Middle frontal gyrus (tissue), 1 donor: ENCODE results near the gene COL8A2.
A peak's percentile ranks its signal among the peaks of the same experiment; 100 is the strongest.

Experiments
- DNase-seq: peaks from one replicate; pipeline ENCODE4 v3.0.0-alpha.2; 2015; ENCODE audit warnings: low spot score; ENCODE audit errors: extremely low spot score

Gene COL8A2

DNA sequence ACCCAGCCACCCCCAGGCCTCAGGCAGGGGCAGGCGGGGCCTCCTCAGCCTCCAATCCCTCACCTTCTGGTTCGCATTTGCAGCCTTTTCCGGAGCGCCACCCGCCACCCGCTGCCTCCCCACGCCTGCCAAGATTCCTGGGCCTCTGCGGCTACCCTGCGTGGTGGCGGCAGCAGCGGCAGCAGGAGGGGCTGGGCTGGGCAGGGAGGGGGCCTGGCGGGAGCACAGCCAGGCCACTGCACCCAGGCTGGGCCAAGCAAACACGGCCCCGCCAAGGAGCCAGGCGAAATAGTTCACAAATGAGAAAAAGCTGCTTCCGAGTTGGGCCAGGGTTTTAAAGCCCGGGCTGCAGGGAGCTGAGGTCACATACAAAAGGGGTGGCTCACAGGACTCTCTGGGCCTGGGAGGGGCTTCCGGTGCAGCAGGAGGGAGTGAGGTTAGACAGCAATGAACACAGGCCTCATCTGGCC, 9.8 kb downstream of the COL8A2 start:
- no peak for DNase-seq

DNA sequence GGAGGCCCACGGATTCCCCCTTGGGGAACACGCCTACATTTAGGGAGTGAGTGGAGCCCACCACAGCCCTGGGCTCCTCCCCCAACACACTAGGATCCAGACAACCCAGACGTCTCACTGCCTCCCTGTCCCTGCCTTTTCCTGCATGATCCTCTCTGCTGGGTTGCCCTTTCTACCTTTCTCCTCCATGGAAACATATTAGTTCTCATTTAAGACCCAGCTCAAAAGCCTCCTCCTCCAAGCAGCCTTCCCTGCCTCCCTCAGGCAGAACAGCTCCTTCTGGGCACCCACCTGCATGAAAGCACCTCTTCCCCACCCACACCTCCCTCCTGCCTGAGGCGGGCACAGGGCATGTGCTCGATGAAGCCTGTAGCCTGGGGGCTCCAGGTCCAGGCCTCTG, 10.7 kb downstream of the COL8A2 start:
- no peak for DNase-seq

DNA sequence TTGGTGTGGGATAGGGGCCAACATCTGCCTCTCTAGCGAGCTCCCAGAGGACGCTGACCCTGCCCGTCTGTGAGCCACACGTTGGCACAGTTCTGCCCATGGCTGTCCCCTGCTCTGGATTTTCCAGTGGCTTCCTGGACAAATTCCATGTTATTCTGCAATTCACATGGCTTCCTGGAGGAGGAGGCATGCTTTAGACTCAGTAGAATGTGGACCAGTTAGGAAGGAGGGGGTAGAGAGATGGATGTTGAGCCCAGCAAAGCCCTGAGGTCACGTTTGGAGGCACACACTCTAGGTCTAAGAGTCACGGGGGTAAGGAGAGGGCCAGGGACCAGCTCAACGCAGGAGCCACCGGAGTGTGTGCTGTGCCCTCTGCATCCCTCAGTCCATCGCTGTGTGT, 12.2 kb downstream of the COL8A2 start:
- no peak for DNase-seq

DNA sequence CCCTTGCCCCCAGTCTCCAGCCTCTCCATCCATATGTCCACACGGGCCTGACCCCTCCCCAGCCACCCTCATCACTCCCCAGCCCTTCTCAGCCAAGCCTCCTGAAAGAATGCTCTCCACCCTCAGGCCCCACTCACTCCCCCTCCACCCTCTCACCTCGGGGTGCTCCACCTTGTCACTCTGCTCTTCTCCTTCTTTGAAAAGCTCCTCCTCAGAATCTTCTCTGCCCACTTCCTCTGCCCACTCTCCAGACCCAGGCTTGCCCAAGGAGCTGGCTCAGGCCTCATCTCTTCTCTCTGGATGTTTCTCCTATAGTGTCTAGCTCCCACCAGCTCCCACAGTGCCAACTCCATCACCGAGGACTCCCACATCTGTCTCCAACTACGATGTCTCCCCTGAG, 13.9 kb downstream of the COL8A2 start:
- no peak for DNase-seq

DNA sequence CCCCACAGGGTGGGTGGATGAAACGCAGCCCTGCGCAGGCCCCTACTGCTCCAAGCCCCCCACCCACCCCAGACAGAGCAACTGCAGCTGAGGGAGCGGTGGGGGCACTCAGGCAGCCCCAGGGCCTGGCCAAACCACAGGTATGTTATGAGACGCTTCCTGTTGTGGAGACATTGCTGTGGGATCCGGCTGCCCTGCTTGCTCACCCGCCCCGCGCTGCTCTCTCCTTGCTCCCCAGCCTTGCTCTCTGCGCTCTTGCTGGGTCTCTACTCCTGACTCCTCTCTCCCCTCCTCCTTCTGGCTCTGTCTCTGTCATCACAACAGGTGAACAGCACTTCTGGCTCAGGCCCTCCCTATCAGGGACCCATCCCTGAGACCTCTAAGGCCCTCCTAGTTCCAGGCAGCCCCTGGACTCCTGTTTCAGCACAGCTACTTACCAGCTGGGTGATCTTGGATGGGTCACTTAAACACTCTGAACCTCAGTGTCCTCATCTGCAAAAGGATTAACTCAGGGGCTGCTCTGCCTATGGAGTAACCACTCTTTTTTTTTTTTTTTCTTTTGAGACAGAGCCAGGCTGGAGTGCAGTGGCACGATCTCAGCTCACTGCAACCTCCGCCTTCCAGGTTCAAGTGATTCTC, 15.9 kb downstream of the COL8A2 start:
- no peak for DNase-seq

DNA sequence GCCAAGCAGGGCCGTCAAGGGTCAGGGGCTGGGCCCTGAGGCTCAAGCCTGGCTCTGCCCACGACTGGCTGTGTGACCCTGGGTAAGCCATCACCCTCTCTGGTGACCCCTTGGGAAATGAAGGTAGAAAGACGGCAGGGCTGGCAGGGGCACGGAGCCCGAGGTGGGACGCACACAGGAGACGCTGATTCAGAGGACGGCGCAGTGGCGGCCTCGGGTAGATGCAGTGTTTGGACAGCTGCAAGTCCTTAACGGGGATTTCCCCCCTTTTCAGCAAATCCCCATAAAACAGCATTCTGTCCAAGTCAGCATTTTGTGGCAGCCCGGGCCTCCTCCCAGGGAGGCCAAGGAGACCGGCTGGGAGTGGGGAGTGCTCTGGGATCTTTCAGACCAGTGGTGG, 16.7 kb downstream of the COL8A2 start:
- DNase-seq = no peak

DNA sequence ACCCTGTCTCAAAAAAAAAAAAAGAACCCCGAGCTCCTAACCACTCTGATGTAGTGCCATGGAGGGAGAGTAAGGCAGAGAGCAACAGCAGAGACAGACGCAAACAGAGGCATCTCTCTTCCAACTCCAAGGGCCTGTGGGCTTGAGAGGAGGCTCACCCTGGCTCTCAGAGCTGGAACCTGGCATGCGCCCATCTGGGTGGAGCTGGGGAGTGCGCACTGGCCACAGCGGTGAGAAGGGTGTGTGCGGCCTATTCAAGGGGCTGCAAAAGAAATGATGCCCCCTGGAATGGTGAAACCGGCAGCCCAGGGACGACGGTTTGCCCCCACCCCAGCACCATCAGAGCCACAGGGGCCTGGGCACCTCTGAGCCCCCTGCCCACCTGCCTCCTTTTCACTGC, 17.6 kb downstream of the COL8A2 start:
- no peak for DNase-seq

DNA sequence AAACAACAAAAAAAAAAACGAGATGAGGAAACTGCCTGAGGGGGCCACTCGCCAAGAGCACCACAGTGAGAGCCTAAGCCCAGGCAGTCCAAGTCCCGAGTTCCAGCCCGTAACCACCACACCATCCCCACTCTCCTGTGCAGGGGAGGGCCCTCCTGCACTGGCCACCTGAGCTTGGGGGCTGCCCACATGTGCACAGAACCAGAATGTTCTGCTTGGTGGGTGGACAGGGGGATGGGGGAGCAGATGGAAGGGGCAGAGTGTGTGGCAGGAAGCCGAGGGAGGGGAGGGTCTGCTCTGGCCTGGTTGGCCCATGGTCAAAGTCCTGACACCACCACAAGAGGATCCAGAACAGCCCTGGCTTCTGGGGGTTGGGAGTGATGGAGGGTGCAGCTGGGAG, 18.8 kb downstream of the COL8A2 start:
- DNase-seq = no peak

DNA sequence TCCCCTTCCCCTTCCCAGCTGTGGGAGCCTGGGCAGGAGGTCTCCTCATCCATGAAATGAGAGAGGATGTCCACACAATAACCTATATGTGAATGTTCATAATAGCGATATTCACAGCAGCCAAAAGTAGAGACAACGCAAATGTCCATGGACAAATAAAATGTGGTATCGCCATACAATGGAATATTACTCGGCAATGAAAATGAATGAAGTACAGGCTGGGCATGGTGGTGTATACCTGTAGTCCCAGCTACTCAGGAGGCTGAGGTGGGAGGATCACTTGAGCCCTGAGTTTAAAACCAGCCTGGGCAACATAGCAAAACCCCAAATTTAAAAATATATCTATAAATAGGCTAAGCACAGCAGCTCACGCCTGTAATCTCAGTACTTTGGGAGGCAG, 23.5 kb downstream of the COL8A2 start:
- no peak for DNase-seq

DNA sequence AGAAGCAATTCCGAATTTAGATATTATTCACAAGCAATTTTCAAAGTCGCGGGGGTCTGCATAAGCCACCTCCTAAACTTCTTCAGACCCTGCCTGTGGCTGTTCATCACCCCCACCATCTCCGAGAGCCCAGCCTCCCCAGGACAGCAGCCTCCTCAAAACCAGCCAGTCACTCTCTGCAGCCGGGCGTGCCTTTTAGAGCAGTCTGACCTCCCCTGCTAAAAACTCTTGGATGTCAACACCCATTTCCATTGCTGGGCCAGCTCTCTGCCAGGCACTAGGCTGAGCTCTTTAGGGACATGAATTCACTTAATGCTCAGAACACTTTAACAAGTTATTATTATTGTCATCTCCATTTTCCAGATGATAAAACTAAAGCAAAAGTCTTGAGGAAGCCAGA, 24.6 kb downstream of the COL8A2 start:
- no peak for DNase-seq

DNA sequence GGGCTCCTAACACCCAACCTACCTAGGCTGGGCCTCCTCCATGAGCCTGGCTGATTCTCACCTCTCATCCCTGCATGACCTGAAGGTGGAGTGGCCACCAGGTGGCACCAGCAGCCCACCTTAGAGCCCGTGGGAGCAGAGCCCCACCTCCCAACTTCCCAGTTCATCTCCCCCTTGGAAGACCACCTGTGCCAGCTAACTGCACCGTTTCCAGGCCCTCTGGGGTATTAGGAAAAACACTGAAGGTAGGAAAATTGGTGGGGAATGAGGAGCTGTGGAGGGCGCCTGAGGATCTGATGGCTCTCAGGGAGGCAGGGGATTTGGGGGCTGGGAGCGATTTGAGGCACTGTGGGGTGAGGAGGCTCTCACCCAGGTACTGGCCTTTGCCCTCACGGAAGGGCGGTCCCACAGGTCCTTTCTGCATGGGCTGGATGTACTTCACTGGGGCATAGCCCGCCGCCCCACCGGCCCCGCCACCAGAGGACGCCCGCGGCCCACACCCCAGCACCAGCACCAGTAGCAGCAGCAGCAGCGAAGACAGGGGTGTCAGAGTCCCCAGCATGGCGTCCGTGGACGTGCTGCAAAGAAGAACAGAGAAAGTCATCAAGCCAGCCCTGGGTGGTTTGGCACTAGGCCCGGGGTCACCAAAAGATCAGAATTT, 25.2 kb downstream of the COL8A2 start:
- peak; percentile 7 for DNase-seq

DNA sequence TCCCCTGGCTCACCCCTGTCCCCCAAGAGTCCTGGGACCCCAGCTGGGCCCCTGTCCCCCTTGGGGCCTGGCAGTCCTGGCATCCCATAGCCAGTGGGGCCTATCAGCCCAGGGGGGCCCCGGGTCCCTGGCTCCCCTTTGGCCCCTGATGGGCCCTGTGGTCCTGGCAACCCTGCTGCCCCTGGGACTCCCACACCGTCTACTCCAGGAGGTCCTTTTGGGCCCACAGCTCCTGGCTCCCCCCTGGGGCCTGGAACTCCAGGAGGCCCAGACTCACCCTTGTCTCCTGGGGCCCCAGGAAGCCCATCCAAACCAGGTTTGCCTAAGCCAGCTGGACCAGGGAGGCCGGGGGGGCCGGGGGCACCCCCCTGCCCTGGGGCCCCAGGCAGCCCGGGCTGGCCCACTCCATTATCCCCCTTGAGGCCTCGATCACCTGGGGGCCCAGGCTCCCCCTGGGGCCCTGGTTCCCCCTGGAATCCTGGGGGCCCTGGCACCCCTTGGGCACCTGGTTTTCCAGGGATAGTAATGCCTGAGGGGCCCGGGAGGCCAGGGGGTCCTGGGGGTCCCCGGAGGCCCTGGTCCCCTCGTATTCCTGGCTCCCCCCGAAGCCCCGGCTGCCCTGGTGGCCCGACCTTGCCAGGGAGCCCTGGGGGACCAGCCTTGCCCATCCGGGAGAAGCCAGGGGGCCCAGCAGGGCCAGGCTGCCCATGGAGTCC, 26.2 kb downstream of the COL8A2 start:
- DNase-seq = no peak

DNA sequence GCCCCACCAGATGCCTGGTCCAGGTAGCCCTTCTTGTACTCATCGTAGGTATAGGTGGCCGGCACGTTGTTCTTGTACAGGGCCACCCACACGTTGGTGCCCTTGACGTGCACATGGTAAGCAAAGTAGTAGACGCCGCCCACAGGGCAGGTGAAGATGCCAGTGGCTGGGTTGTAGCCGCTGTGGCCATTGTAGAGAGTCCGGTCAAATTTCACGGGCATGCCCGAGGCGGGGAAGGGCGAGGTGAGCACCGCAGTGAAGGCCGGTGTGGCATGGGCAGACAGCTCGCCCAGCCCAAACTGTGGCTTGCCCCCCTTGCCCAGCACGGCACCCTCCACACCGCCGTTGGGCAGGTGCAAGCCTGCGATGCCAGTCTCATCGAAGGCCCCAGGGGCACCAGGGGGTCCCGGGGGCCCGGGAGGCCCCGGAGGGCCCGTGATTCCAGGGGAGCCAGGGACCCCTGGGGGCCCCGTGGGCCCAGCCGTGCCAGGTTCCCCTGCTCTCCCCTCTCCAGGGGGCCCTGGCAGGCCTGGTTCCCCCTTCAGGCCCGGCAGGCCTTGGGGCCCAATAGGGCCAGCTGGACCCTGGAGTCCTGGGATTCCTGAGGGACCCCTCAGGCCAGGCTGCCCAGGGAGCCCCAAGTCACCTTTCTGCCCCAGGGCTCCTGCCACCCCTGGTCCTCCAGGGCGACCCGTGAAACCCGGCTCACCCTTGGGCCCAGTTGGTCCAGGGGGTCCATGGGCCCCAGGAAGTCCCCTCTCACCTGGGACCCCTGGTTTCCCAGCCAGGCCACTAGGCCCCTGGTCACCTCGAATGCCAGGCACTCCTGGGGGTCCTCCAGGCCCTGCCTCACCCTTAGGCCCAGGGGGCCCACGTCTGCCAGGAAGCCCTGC, 27.1 kb downstream of the COL8A2 start:
- DNase-seq = no peak

DNA sequence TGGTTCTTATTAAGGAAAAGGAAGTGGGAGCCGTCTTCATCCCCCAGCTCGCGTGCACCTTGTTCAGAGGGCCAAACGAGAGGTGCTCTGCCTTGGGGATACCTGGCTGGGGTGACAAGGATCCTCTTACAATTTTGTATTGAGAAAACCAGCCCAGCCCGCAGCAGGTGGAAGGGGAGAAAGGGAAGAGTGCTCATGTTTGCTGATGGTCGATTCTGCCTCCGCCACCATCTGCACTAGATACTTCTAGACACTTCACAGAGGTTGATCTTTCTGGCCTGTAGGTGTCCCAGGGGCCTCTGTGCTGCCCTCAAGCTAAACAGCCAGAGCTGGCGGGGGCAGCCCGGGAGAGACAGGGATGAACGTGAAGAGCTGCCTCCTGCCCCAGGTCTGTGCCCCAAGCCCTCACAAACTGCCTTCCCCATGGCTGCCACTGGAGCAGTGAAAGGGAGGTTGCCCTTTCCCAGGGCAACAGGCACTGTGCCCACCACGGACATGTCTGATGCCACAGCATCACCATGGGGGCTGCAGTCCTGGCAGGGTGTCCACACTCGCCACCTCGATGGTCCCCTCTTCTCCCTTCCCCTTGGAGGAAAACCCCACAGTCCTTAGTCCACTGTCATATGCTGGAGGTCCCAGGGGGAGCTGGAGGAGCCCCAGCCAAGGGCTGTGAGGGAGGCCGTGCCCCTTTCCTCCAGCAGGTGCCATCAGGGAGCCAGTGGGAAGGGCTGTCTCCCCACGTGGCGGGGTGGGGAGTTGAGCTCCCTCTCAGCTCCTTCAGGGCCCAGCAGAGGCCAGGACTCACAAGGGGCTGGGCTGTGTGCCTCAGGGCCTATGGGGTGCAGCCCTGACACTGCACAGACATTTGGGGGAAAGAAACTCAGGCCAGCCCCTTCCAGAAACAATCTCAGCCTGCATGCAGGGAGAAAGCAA, 28.3 kb downstream of the COL8A2 start:
- DNase-seq = no peak

DNA sequence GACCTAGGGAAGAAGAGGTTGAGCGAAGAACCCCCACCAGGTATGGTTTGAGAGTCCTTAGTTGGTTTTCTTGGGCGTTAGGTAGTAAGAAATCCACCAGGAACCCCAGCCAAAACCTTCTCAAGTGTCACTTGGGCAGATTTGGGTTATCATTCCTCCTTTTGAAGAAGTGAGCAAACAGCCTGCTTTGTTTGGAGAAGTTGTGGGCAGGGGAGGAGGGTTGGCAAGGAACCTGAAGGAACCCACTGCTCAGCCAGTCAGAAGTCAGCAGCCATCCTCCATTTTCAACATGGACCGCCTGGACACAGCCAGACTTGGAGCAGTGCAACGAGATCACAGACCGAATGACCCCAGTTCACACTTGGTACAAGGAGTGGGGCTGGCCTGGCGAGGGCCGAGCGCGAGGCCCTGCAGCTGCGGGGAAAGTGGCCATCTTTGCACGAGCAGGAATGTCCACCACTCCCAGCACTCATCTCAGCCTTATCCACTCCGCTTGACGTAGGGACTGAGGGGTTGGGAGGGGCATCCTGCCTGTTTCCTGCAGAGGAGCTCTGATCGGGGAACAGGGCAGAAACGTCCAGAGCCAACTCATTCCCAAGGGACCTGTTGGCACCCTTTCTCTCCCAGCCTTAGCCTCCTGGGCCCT, 29.1 kb downstream of the COL8A2 start:
- no peak for DNase-seq

DNA sequence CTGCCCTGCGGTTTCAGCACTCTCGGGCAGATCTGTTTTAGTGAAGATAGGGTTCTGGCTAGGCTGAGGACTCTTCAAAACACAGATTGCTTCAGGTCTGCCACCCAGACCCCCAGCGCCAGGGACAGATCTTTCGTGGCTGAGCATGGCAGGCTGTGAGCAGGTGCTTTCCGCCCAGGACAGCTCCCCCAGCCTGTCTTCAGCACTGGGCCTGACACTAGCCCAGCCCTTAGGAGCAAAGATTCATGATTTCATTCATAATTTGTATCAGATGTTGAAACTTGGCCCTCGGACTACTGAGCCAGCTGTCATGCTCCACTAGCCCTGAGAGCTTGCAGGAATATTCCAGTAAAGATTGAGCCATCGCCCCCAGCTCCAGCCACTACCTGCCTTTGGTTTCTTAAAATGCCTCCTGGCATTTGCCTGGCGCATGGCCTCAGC, 30.4 kb downstream of the COL8A2 start:
- DNase-seq = no peak

DNA sequence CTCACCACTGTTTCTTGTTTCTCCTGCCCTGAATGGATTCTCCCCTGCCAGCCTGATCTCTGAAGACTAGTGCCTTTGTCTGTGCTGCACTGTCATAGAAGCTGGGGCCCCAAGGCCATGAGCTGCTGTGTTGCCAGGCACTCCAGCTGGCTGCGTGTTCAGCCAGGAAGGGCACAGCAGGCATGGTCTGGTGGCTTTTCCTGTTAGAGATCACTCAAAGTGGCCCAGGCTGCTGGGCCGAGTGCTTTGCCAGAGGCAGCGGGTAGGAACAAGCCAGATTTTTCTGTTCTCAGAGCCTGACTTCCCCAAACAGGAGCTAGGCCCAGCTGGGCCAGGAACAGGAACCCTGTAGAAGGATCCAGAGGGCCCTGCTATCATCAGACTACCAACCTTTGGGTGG, 31.1 kb downstream of the COL8A2 start:
- DNase-seq = peak; percentile 73

DNA sequence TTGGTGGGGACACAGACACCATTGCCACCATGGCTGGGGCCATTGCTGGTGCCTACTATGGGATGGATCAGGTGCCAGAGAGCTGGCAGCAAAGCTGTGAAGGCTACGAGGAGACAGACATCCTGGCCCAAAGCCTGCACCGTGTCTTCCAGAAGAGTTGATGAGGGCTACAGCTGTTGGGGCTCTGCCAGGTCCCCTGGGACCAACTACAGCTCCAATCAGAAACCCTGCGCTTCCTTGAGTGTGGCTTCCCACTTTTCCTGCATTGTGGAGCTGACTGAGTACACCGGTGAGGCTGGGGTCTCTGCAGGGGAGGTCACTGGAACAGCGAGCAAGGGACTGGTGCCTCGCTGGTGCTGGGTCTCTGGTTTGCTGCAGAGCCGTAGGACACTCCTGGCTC, 31.8 kb downstream of the COL8A2 start:
- no peak for DNase-seq

DNA sequence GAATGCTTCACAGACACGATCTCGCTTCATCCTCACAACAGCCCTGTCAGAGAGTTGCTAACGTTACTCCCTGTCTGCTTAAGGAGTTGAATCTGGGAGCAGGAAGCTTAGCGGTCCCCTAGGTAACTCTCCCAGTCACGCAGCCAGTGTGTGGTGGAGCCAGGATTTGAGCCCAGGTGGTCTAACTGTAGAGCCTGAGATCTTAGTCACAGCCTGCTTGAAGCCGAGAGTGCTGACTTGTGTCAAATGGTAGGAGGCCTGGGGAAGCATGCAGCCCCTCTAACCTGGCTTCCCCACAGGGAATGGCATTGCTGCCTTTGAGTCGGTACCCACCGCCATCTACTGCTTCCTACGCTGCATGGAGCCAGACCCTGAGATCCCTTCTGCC, 32.2 kb downstream of the COL8A2 start:
- DNase-seq = no peak

DNA sequence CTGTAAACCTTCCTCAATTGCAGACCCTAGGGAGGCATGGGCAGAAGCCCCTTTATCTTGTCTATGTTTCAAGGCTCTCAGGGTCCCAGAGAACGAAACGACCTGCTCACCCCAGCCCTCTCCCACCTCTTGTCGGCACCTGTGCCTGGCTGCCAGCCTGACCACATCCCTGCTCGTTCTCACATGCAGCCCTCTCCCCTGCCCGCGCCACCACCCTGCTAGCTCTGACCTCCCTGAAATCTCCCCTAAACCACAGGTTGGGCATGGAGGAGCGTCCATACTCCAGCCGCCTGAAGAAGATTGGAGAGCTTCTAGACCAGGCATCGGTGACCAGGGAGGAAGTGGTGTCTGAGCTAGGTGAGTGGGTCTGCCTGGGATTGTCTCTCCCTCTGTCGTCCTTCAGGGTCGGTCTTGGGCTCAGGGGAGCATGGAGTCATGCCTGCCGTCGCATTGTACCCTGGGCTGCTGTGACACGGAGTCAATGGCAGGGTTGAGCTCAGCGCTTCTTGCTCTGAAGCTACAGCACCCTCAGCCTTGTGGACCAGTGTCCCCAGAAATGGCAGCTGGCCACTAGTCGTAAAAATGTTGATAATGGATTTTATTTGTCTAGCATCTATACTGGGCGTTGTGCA, 32.7 kb downstream of the COL8A2 start:
- DNase-seq = no peak
